Right cardiac atrium (tissue), 5 donors: Measurements from ENCODE around the gene B4GALNT3. TPM values are rescaled to one million over a fixed set of nuclear protein-coding genes. Genes with fewer than 3 reads are reported as not detected.

Source experiments
- ATAC-seq, 2 donors: fragments of 200-7000 bp; cut with Tn5 transposase; one replicate each; pipeline versions ENCODE4 v1.8.0 to v1.9.1; 2020; ENCODE audit warnings: moderate library complexity in 2 of 2, mild to moderate bottlenecking in 1 of 2
- DNase-seq, 3 donors: peaks; one replicate each; pipeline ENCODE4 v3.0.0-alpha.2; 2020
- H3K27ac ChIP-seq: one replicate; pipeline ENCODE4 v1.5.1; 2013; ENCODE audit warnings: mild to moderate bottlenecking, low read length, control low read depth, moderate library complexity
- H3K27me3 ChIP-seq: one replicate; pipeline ENCODE4 v1.6.1; 2013; ENCODE audit not compliant: control insufficient read depth, insufficient read depth
- H3K4me1 ChIP-seq: one replicate; pipeline ENCODE4 v1.6.1; 2013; ENCODE audit warnings: low read length; ENCODE audit not compliant: control insufficient read depth, insufficient read depth
- H3K4me3 ChIP-seq: one replicate; pipeline ENCODE4 v1.5.1; 2013; ENCODE audit warnings: low read length, control low read depth
- H3K9me3 ChIP-seq: one replicate; pipeline ENCODE4 v1.6.1; 2013; ENCODE audit warnings: low read length; ENCODE audit not compliant: control insufficient read depth
- WGBS: extraction: QIAGEN DNeasy Blood & Tissue Kit; methylation state at CpG from one replicate; pipeline ENCODE4 v1.1.7; 2013; 5-methylcytosine and 5-hydroxymethylcytosine counted together
- intact Hi-C, 4 donors: fragments of 100-400 bp; cut with DNase I; formaldehyde crosslinking; loops; one replicate each; pipeline versions ENCODE4 v1.11.0 to v1.14.0; 2022 to 2023
- polyA plus RNA-seq: library from polyadenylated mRNA; stranded (reverse); fragments of 200-250 nt; gene quantifications from one replicate; pipeline ENCODE4 v1.2.3, GENCODE V29; 2013
- total RNA-seq, 4 donors: library from RNA; stranded (reverse); fragmentation: NEBNext Ultra II Directional; extraction: Animal tissue kit (Norgen Biotek cat#: 25700); gene quantifications; one replicate each; pipeline ENCODE4 v1.2.1, GENCODE V29; 2021
- donor health status: healthy with polysubstance abuse.
- donor health status: DM: no; HTN: yes; CAD: no.
- donor health status: DM: no; HTN: no; CAD: no.
- donor health status: DM: no; HTN: yes; CAD: no; lungs with severe emphysema.
- donor health status: DM: yes; HTN: yes; CAD: no.

Gene B4GALNT3
- total and polyA plus RNA-seq, 5 donors = 22.7 to 50.2 (median 35.6) TPM

- no peaks in the 10 kb centered on the region for H3K27me3 ChIP-seq
- peaks cover 14% of the 10 kb centered on the region for H3K4me1 ChIP-seq
- ATAC-seq (no peak), DNase-seq (no peak)
- peak overlapping the region; percentile 84 for H3K27ac ChIP-seq
- WGBS = 79% methylated on average over 29 of the region's 29 CpGs
- H3K9me3 ChIP-seq = no peaks in the 10 kb centered on the region
- H3K4me3 ChIP-seq = no peak overlapping the region
- intact Hi-C loops = loop anchor here in 3 of 4 donors (5.0 kb wide), 1 partner anchor 97 kb away; no protein-coding TSS in a partner anchor
Measured at GRCh38 chr12:549476-550082, 89.8 kb downstream of the B4GALNT3 start.

- DNase-seq (peak in 1 of 3 donors; percentile 74), ATAC-seq (peak; percentile 3 to 18)
- 69% methylated on average over 18 of the region's 18 CpGs for WGBS
- intact Hi-C loops = no loop called here
- no peak overlapping the region for H3K4me3 ChIP-seq
- H3K27ac ChIP-seq = peak overlapping the region; percentile 63
- H3K4me1 ChIP-seq = peaks cover 14% of the 10 kb centered on the region
- no peaks in the 10 kb centered on the region for H3K27me3 ChIP-seq
- H3K9me3 ChIP-seq = no peaks in the 10 kb centered on the region
Measured at GRCh38 chr12:550473-551260, 90.9 kb downstream of the B4GALNT3 start.

GRCh38 chr12:552466-552865 lies 92.7 kb downstream of the B4GALNT3 start:
- ATAC-seq (peak; percentile 41 to 56), DNase-seq (peak in 1 of 3 donors; percentile 70)
- Histone ChIP-seq H3K27ac (peak overlapping the region; percentile 57), H3K4me1 (peaks cover 14% of the 10 kb centered on the region), H3K9me3 (no peaks in the 10 kb centered on the region), H3K4me3 (no peak overlapping the region), H3K27me3 (no peaks in the 10 kb centered on the region)
- WGBS = 25% methylated on average over 6 of the region's 6 CpGs
- intact Hi-C loops = no loop called here

GRCh38 chr12:553216-554000 lies 93.7 kb downstream of the B4GALNT3 start:
- WGBS = 65% methylated on average over 23 of the region's 23 CpGs
- ATAC-seq = peak in 1 of 2 donors; percentile 4
- Histone ChIP-seq H3K27ac (no peak overlapping the region), H3K4me3 (no peak overlapping the region), H3K9me3 (no peaks in the 10 kb centered on the region), H3K27me3 (no peaks in the 10 kb centered on the region), H3K4me1 (peaks cover 14% of the 10 kb centered on the region)
- DNase-seq = peak in 1 of 3 donors; percentile 50
- intact Hi-C loops = no loop called here

- intact Hi-C loops = no loop called here
- ATAC-seq = no peak
- no peak for DNase-seq
- peaks cover 14% of the 10 kb centered on the region for H3K4me1 ChIP-seq
- WGBS = 81% methylated on average over 8 of the region's 8 CpGs
- H3K9me3 ChIP-seq = no peaks in the 10 kb centered on the region
- H3K27me3 ChIP-seq = no peaks in the 10 kb centered on the region
- H3K27ac ChIP-seq = no peak overlapping the region
- no peak overlapping the region for H3K4me3 ChIP-seq
Measured at GRCh38 chr12:554001-554285, 94.2 kb downstream of the B4GALNT3 start.

- no peak for ATAC-seq
- Histone ChIP-seq H3K9me3 (no peaks in the 10 kb centered on the region), H3K4me1 (peaks cover 13% of the 10 kb centered on the region), H3K4me3 (no peak overlapping the region), H3K27ac (no peak overlapping the region), H3K27me3 (no peaks in the 10 kb centered on the region)
- no peak for DNase-seq
- WGBS = 77% methylated on average over 20 of the region's 20 CpGs
- intact Hi-C loops = no loop called here
Measured at GRCh38 chr12:556498-556897, 96.8 kb downstream of the B4GALNT3 start.

GRCh38 chr12:558580-558979 lies 98.8 kb downstream of the B4GALNT3 start:
- Histone ChIP-seq H3K27me3 (no peaks in the 10 kb centered on the region), H3K4me3 (no peak overlapping the region), H3K9me3 (no peaks in the 10 kb centered on the region), H3K4me1 (peaks cover under 1% of the 10 kb centered on the region), H3K27ac (no peak overlapping the region)
- WGBS = 65% methylated on average over 4 of the region's 4 CpGs
- intact Hi-C loops = no loop called here
- ATAC-seq = no peak
- DNase-seq = no peak

GRCh38 chr12:559208-559905 lies 99.6 kb downstream of the B4GALNT3 start:
- DNase-seq (no peak), ATAC-seq (no peak)
- 86% methylated on average over 21 of the region's 21 CpGs for WGBS
- H3K4me1 ChIP-seq = no peaks in the 10 kb centered on the region
- H3K27ac ChIP-seq = no peak overlapping the region
- H3K9me3 ChIP-seq = no peaks in the 10 kb centered on the region
- intact Hi-C loops = no loop called here
- H3K4me3 ChIP-seq = no peak overlapping the region
- no peaks in the 10 kb centered on the region for H3K27me3 ChIP-seq

GRCh38 chr12:559906-560455 lies 100.2 kb downstream of the B4GALNT3 start:
- no peak overlapping the region for H3K4me3 ChIP-seq
- H3K27me3 ChIP-seq = no peaks in the 10 kb centered on the region
- no peaks in the 10 kb centered on the region for H3K9me3 ChIP-seq
- H3K27ac ChIP-seq = no peak overlapping the region
- intact Hi-C loops = loop anchor here in 2 of 4 donors (10.0 kb wide), 2 partner anchors 385 to 395 kb away; partner anchors contain the start of gene RAD52 (in 1 of the 2)
- 86% methylated on average over 14 of the region's 14 CpGs for WGBS
- H3K4me1 ChIP-seq = no peaks in the 10 kb centered on the region
- ATAC-seq (no peak), DNase-seq (no peak)

GRCh38 chr12:560691-561390 lies 101.1 kb downstream of the B4GALNT3 start:
- no peak overlapping the region for H3K27ac ChIP-seq
- intact Hi-C loops = loop anchor here in 2 of 4 donors (10.0 kb wide), 2 partner anchors 384 to 394 kb away; partner anchors contain the start of gene RAD52 (in 1 of the 2)
- H3K27me3 ChIP-seq = no peaks in the 10 kb centered on the region
- no peak overlapping the region for H3K4me3 ChIP-seq
- no peaks in the 10 kb centered on the region for H3K4me1 ChIP-seq
- ATAC-seq (no peak), DNase-seq (no peak)
- WGBS = 79% methylated on average over 19 of the region's 19 CpGs
- no peaks in the 10 kb centered on the region for H3K9me3 ChIP-seq
